ENCODE results near the gene PRKG1.
"Not testable (repeated sequence)": the region's sequence is repeated elsewhere in the genome, so short reads cannot be mapped to it uniquely, and the experiment has no call there.

Gene PRKG1

GRCh38 chr10:51377070-51377931 lies 303.0 kb downstream of the PRKG1 start:
- no peak for DNase-seq

- DNase-seq: peak in 1 of 51 donors; percentile 2
These were observed 303.8 kb downstream of the PRKG1 start for GRCh38 chr10:51377932-51378599.

GRCh38 chr10:51382181-51382580 lies 307.9 kb downstream of the PRKG1 start:
- DNase-seq: no peak

- no peak for DNase-seq
These were observed 310.7 kb downstream of the PRKG1 start for GRCh38 chr10:51384971-51385370.

GRCh38 chr10:51386248-51386885 lies 312.1 kb downstream of the PRKG1 start:
- DNase-seq: no peak

- peak in 23 of 51 donors; percentile 1 to 63 (median 12) for DNase-seq
These were observed 315.4 kb downstream of the PRKG1 start for GRCh38 chr10:51389415-51390321.

GRCh38 chr10:51393006-51393405 lies 318.7 kb downstream of the PRKG1 start:
- DNase-seq: not testable (repeated sequence)

- no peak for DNase-seq
These were observed 319.8 kb downstream of the PRKG1 start for GRCh38 chr10:51394039-51394438.

- DNase-seq: no peak
These were observed 323.0 kb downstream of the PRKG1 start for GRCh38 chr10:51397244-51397643.

- DNase-seq: peak in 9 of 51 donors; percentile 3 to 25 (median 10)
These were observed 323.4 kb downstream of the PRKG1 start for GRCh38 chr10:51397695-51398094.

GRCh38 chr10:51399840-51400239 lies 325.6 kb downstream of the PRKG1 start:
- DNase-seq: no peak

GRCh38 chr10:51400392-51401096 lies 326.3 kb downstream of the PRKG1 start:
- no peak for DNase-seq

- no peak for DNase-seq
These were observed 329.2 kb downstream of the PRKG1 start for GRCh38 chr10:51403521-51403920.

- DNase-seq: no peak
These were observed 331.5 kb downstream of the PRKG1 start for GRCh38 chr10:51405580-51406351.

- no peak for DNase-seq
These were observed 332.3 kb downstream of the PRKG1 start for GRCh38 chr10:51406581-51406980.

- no peak for DNase-seq
These were observed 342.2 kb downstream of the PRKG1 start for GRCh38 chr10:51416494-51416893.

- no peak for DNase-seq
These were observed 345.2 kb downstream of the PRKG1 start for GRCh38 chr10:51419196-51420093.

GRCh38 chr10:51421853-51422252 lies 347.6 kb downstream of the PRKG1 start:
- no peak for DNase-seq

Data from hypothalamus (tissue), 51 donors.